ENCODE data around the gene SUCLG1. TPM values are rescaled to one million over a fixed set of nuclear protein-coding genes. Genes with fewer than 3 reads are reported as not detected.

The SUCLG1 gene
- polyA plus RNA-seq, 1 donor (not counting 4 experiments of a cell fraction or from before 2014, with no cell fraction given), result 83.6 TPM

DNA sequence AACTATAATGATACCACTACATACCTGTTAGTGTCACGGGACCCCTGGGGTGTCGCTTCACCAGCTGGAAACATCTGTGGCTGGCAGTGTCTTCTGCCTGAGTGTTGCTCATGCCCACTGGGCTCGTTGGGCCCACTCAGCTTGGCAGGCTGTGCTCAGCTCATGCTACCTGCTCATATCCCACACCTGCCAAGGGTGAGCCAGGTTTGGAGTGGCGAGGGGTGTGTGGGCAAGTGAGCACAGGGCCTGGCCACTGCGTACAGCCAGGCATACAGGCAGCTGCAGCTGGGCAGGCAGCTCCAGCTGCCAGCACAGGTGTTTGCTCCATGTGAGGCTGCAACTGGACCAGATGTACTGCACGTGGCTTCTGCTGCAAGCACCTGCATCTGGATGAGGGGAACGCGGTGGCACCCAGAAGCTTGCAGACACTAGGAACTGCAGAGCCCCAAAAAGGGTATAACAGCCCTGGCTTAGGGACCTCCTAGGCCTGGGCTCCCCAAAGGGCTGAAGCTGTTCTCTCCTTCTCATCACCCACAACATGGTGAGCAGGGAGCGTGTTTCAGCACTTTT lies 70.1 kb downstream of the SUCLG1 start:
- TF ChIP-seq, protein P1, sequence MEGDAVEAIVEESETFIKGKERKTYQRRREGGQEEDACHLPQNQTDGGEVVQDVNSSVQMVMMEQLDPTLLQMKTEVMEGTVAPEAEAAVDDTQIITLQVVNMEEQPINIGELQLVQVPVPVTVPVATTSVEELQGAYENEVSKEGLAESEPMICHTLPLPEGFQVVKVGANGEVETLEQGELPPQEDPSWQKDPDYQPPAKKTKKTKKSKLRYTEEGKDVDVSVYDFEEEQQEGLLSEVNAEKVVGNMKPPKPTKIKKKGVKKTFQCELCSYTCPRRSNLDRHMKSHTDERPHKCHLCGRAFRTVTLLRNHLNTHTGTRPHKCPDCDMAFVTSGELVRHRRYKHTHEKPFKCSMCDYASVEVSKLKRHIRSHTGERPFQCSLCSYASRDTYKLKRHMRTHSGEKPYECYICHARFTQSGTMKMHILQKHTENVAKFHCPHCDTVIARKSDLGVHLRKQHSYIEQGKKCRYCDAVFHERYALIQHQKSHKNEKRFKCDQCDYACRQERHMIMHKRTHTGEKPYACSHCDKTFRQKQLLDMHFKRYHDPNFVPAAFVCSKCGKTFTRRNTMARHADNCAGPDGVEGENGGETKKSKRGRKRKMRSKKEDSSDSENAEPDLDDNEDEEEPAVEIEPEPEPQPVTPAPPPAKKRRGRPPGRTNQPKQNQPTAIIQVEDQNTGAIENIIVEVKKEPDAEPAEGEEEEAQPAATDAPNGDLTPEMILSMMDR (optimal IDR thresholded peaks at IDR 0.05 in 1 of 3, IDR thresholded peaks at IDR 0.05 in 1 of 3, conservative IDR thresholded peaks at IDR 0.05 in 1 of 3; ENCODE audit: extremely low read depth in 1 of 3, insufficient read depth in 2 of 3, low read length in 3 of 3), result no peak
- TF ChIP-seq EZH2 (IDR thresholded peaks at IDR 0.05; ENCODE audit: low read length), result no peak
- FAIRE-seq, result no peak
- no peak overlapping the region for H2AFZ ChIP-seq (ENCODE audit: control insufficient read depth, low read length)

DNA sequence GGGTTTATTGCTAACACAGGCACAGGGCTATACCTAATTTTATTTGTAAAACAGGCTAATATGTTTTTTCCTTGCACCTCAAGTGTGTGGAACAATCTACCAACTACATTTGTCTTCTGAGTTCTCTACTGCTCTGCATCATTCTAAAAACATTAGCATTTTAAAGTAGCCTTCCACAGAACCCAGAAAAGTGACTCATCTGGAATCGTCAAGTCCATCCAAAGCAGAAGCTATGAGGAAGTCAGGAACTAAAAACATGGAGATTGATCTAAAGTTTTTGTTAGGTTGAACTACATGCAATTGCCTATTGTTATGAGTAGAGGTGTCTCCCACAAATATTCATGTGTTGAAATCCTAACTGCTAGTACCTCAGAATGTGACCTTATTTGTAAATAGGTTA lies 70.9 kb downstream of the SUCLG1 start:
- Histone ChIP-seq H3K9me1 (ENCODE audit: control insufficient read depth, extremely low read depth, insufficient read depth, low read length) (no peaks in the 10 kb centered on the region), H3K4me3 (ENCODE audit: control insufficient read depth in 2 of 3, extremely low read depth in 1 of 3, insufficient read depth in 2 of 3, low read depth in 1 of 3, low read length in 3 of 3) (no peak overlapping the region), H3K27ac (ENCODE audit: control insufficient read depth, insufficient read depth, low read length) (no peak overlapping the region), H3K79me2 (ENCODE audit: control insufficient read depth, insufficient read depth, low read length) (no peaks in the 10 kb centered on the region), H3K27me3 (ENCODE audit: control insufficient read depth, extremely low read depth, insufficient read depth, low read length) (no peaks in the 10 kb centered on the region), H3K9ac (ENCODE audit: control insufficient read depth, extremely low read depth, insufficient read depth, low read length) (no peak overlapping the region), H3K4me1 (ENCODE audit: control insufficient read depth, extremely low read depth, insufficient read depth, low read length) (no peaks in the 10 kb centered on the region), H3K4me2 (ENCODE audit: control insufficient read depth, extremely low read depth, insufficient read depth, low read depth, low read length) (no peak overlapping the region), H4K20me1 (ENCODE audit: control insufficient read depth, extremely low read depth, insufficient read depth, low read length) (no peaks in the 10 kb centered on the region), H3K9me3 (ENCODE audit: control insufficient read depth, low read depth, low read length) (no peaks in the 10 kb centered on the region), H2AFZ (ENCODE audit: control insufficient read depth, low read length) (no peak overlapping the region), H3K36me3 (ENCODE audit: control insufficient read depth in 2 of 2, extremely low read depth in 1 of 2, insufficient read depth in 2 of 2, low read length in 2 of 2) (no peaks in the 10 kb centered on the region)
- FAIRE-seq (no peak), DNase-seq (ENCODE audit: low read depth, low spot score) (no peak)
- no peak for TF ChIP-seq EZH2 (IDR thresholded peaks at IDR 0.05; ENCODE audit: low read length)
- TF ChIP-seq, protein P1 (optimal IDR thresholded peaks at IDR 0.05 in 1 of 3, IDR thresholded peaks at IDR 0.05 in 1 of 3, conservative IDR thresholded peaks at IDR 0.05 in 1 of 3; ENCODE audit: extremely low read depth in 1 of 3, insufficient read depth in 2 of 3, low read length in 3 of 3), result no peak
- dilution Hi-C loops (cut with MboI; ENCODE audit: extremely low pct_ligation_motif_present, low sequenced_read_pairs), result no loop called here

More for the DNA sequence above, 70.1 kb downstream of the SUCLG1 start:
- Histone ChIP-seq H3K79me2 (ENCODE audit: control insufficient read depth, insufficient read depth, low read length) (no peaks in the 10 kb centered on the region), H3K27me3 (ENCODE audit: control insufficient read depth, extremely low read depth, insufficient read depth, low read length) (no peaks in the 10 kb centered on the region), H3K36me3 (ENCODE audit: control insufficient read depth in 2 of 2, extremely low read depth in 1 of 2, insufficient read depth in 2 of 2, low read length in 2 of 2) (no peaks in the 10 kb centered on the region), H3K9me3 (ENCODE audit: control insufficient read depth, low read depth, low read length) (no peaks in the 10 kb centered on the region), H3K9me1 (ENCODE audit: control insufficient read depth, extremely low read depth, insufficient read depth, low read length) (no peaks in the 10 kb centered on the region), H4K20me1 (ENCODE audit: control insufficient read depth, extremely low read depth, insufficient read depth, low read length) (no peaks in the 10 kb centered on the region), H3K4me2 (ENCODE audit: control insufficient read depth, extremely low read depth, insufficient read depth, low read depth, low read length) (no peak overlapping the region), H3K27ac (ENCODE audit: control insufficient read depth, insufficient read depth, low read length) (no peak overlapping the region), H3K9ac (ENCODE audit: control insufficient read depth, extremely low read depth, insufficient read depth, low read length) (no peak overlapping the region), H3K4me3 (ENCODE audit: control insufficient read depth in 2 of 3, extremely low read depth in 1 of 3, insufficient read depth in 2 of 3, low read depth in 1 of 3, low read length in 3 of 3) (no peak overlapping the region), H3K4me1 (ENCODE audit: control insufficient read depth, extremely low read depth, insufficient read depth, low read length) (no peaks in the 10 kb centered on the region)
- dilution Hi-C loops (cut with MboI; ENCODE audit: extremely low pct_ligation_motif_present, low sequenced_read_pairs), result no loop called here
- DNase-seq (ENCODE audit: low read depth, low spot score), result no peak
